GM18951 (cell line): Measurements from ENCODE around the gene ADCY3.

Source experiments
- POLR2A ChIP-seq: IDR thresholded peaks from 4 replicates; pipeline ENCODE4 v1.6.1; 2011; ENCODE audit warnings: mild to moderate bottlenecking; ENCODE audit not compliant: insufficient read length, insufficient read depth; ENCODE audit errors: extremely low read depth
- in situ Hi-C: fragments of 300-500 bp; cut with MboI; formaldehyde crosslinking; loops from one replicate; pipeline ENCODE4 v1.12.0; 2022; ENCODE audit warnings: low sequenced_read_pairs, mixed read lengths, inconsistent platforms; ENCODE audit not compliant: unreplicated experiment

ADCY3 gene

GRCh38 chr2:24792874-24793760 is 126.9 kb downstream of the ADCY3 start, which contains the start of the genes CENPO and PTRHD1:
Gene CENPO (plus strand): TSS chr2:24793425. CDS start chr2:24793920, 495 bp downstream.
Gene PTRHD1 (minus strand): TSS chr2:24793391. CDS start chr2:24793377, 14 bp downstream.
- peak; percentile 85 for TF ChIP-seq POLR2A
- in situ Hi-C loops: no loop called here

GRCh38 chr2:24792542-24792873 is 127.5 kb downstream of the ADCY3 start:
- TF ChIP-seq POLR2A: no peak
- in situ Hi-C loops: no loop called here

GRCh38 chr2:24791452-24791851 is 128.6 kb downstream of the ADCY3 start:
- in situ Hi-C loops: no loop called here
- no peak for TF ChIP-seq POLR2A

GRCh38 chr2:24788816-24789215 is 131.2 kb downstream of the ADCY3 start:
- in situ Hi-C loops: no loop called here
- no peak for TF ChIP-seq POLR2A

- no peak for TF ChIP-seq POLR2A
- in situ Hi-C loops: no loop called here
Observed at GRCh38 chr2:24787532-24787931, 132.5 kb downstream of the ADCY3 start.

GRCh38 chr2:24785671-24786321 is 134.2 kb downstream of the ADCY3 start:
- in situ Hi-C loops: no loop called here
- TF ChIP-seq POLR2A: no peak

- no peak for TF ChIP-seq POLR2A
- in situ Hi-C loops: no loop called here
Observed at GRCh38 chr2:24783641-24784040, 136.4 kb downstream of the ADCY3 start.

- in situ Hi-C loops: no loop called here
- TF ChIP-seq POLR2A: no peak
Observed at GRCh38 chr2:24779116-24779515, 140.9 kb downstream of the ADCY3 start.

- TF ChIP-seq POLR2A: no peak
- in situ Hi-C loops: no loop called here
Observed at GRCh38 chr2:24774373-24774772, 145.7 kb downstream of the ADCY3 start.

- in situ Hi-C loops: no loop called here
- TF ChIP-seq POLR2A: no peak
Observed at GRCh38 chr2:24771764-24772586, 148.1 kb downstream of the ADCY3 start.

- in situ Hi-C loops: no loop called here
Observed at GRCh38 chr2:24771061-24771460, 149.0 kb downstream of the ADCY3 start.

More at GRCh38 chr2:24771061-24771460, 149.0 kb downstream of the ADCY3 start:
- no peak for TF ChIP-seq POLR2A
